Suprapubic skin (tissue), 4 donors: Measurements from ENCODE around the gene ZCWPW2.

Source experiments
- EP300 ChIP-seq: sonication (generic); formaldehyde crosslinking; IDR thresholded peaks from one replicate; pipeline ENCODE4 v1.6.1; 2017; ENCODE audit warnings: antibody characterized with exemption
- POLR2A ChIP-seq, 2 donors: fragments of 450-650 bp; IDR thresholded peaks; one replicate each; pipeline ENCODE4 v1.6.1; 2017; ENCODE audit warnings: antibody characterized with exemption in 2 of 2, mild to moderate bottlenecking in 2 of 2, moderate library complexity in 2 of 2
- POLR2AphosphoS5 ChIP-seq, 3 donors: sonication (generic); formaldehyde crosslinking; IDR thresholded peaks; one replicate each; pipeline ENCODE4 v1.6.1; 2017; ENCODE audit warnings: antibody characterized with exemption in 3 of 3
- TF ChIP-seq, protein P1 (sequence below), 2 donors: fragments of 200-600 bp in 1 of 2; fragments of 450-650 bp in 1 of 2; sonication (generic) in 1 of 2; IDR thresholded peaks; one replicate each; pipeline ENCODE4 v1.5.1; 2016 to 2019; ENCODE audit warnings: antibody characterized with exemption in 2 of 2, mild to moderate bottlenecking in 1 of 2, moderate library complexity in 1 of 2

DNA sequence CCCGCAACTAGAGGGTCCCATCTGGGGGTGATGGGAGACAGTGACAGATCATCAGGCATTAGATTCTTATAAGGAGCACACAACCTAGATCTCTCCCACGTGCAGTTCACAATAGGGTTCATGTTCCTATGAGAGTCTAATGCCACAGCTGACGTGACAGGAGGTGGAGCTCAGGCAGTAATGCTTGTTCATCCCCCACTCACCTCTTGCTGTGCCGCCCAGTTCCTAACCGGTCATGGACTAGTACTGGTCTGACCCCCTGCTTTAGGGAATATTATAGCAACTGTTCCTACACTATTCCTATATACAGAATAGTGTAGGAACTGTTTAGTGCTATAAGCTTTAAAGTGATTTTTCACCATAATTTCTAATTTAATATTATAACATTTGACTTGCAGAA, 128.2 kb downstream of the ZCWPW2 start:
- TF ChIP-seq, protein P1, sequence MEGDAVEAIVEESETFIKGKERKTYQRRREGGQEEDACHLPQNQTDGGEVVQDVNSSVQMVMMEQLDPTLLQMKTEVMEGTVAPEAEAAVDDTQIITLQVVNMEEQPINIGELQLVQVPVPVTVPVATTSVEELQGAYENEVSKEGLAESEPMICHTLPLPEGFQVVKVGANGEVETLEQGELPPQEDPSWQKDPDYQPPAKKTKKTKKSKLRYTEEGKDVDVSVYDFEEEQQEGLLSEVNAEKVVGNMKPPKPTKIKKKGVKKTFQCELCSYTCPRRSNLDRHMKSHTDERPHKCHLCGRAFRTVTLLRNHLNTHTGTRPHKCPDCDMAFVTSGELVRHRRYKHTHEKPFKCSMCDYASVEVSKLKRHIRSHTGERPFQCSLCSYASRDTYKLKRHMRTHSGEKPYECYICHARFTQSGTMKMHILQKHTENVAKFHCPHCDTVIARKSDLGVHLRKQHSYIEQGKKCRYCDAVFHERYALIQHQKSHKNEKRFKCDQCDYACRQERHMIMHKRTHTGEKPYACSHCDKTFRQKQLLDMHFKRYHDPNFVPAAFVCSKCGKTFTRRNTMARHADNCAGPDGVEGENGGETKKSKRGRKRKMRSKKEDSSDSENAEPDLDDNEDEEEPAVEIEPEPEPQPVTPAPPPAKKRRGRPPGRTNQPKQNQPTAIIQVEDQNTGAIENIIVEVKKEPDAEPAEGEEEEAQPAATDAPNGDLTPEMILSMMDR (IDR thresholded peaks at IDR 0.05) = no peak
- TF ChIP-seq POLR2A (IDR thresholded peaks at IDR 0.05) = no peak
- no peak for TF ChIP-seq POLR2AphosphoS5 (IDR thresholded peaks at IDR 0.05)
- no peak for TF ChIP-seq EP300
